B cell (primary cell): ENCODE data around the gene ADGRD1. TPM values are rescaled to one million over a fixed set of nuclear protein-coding genes. Genes with fewer than 3 reads are reported as not detected.

ENCODE experiments used
- ATAC-seq: fragments of 200-7000 bp; cut with Tn5 transposase; one replicate; pipeline ENCODE4 v1.10.0; 2021; ENCODE audit warnings: low read depth, mild to moderate bottlenecking, moderate number of reproducible peaks, moderate library complexity
- CTCF ChIA-PET: fragments of 350-600 bp; sonication (Branson Sonifier 250); formaldehyde crosslinking; loops from one replicate; lab custom pipeline; 2021; ENCODE audit warnings: antibody characterized with exemption, inconsistent platforms; lab: Charles Lee
- POLR2A ChIA-PET: fragments of 350-600 bp; sonication (Branson Sonifier 250); formaldehyde crosslinking; loops from one replicate; lab custom pipeline; 2021; ENCODE audit warnings: antibody characterized with exemption; lab: Charles Lee
- DNase-seq: peaks from one replicate; pipeline ENCODE4 v3.0.0; 2013
- H2AFZ ChIP-seq: 2 replicates; pipeline ENCODE4 v1.6.1; 2012; ENCODE audit warnings: mild to moderate bottlenecking, low read depth, low read length; ENCODE audit not compliant: insufficient read depth, poor library complexity, severe bottlenecking
- H3K27ac ChIP-seq, 2 donors: 1 replicate in 1 of 2; 2 replicates in 1 of 2; pipeline ENCODE4 v1.5.1; 2012 to 2013; ENCODE audit warnings: low read length in 2 of 2, mild to moderate bottlenecking in 2 of 2, moderate library complexity in 1 of 2
- H3K27me3 ChIP-seq, 4 experiments: fragments of 200-600 bp in 1 of 4; sonication (generic) in 1 of 4; replicated peaks in 1 of 4; 1 replicate in 2 of 4; 2 replicates in 2 of 4; pipeline versions ENCODE4 v1.6.1 to v1.7.0; 2013 to 2016; ENCODE audit warnings: low read length in 3 of 4, mild to moderate bottlenecking in 2 of 4, mixed read lengths in 1 of 4, moderate library complexity in 1 of 4; ENCODE audit not compliant: insufficient read depth in 4 of 4, control insufficient read depth in 3 of 4; ENCODE audit errors: control extremely low read depth in 1 of 4
- H3K36me3 ChIP-seq, 2 experiments: replicated peaks in 1 of 2; 1 replicate in 1 of 2; 2 replicates in 1 of 2; pipeline versions ENCODE4 v1.6.1 to v1.7.1; 2013; ENCODE audit warnings: low read length in 1 of 2; ENCODE audit not compliant: insufficient read depth in 2 of 2, control insufficient read depth in 1 of 2; ENCODE audit errors: control extremely low read depth in 1 of 2, extremely low read depth in 1 of 2
- H3K4me1 ChIP-seq, 2 donors: fragments of 200-600 bp in 1 of 2; sonication (generic) in 1 of 2; 1 replicate in 1 of 2; 2 replicates in 1 of 2; pipeline versions ENCODE4 v1.5.1 to v1.6.1; 2013 to 2017; ENCODE audit warnings: low read length in 2 of 2; ENCODE audit not compliant: control insufficient read depth in 2 of 2, insufficient read depth in 2 of 2
- H3K4me2 ChIP-seq: replicated peaks from 2 replicates; pipeline ENCODE3; 2012; ENCODE audit warnings: mild to moderate bottlenecking, low read depth, low read length; ENCODE audit not compliant: poor library complexity, severe bottlenecking
- H3K4me3 ChIP-seq, 5 experiments: fragments of 200-600 bp in 1 of 5; sonication (generic) in 1 of 5; 1 replicate in 3 of 5; 2 replicates in 2 of 5; pipeline versions ENCODE4 v1.5.1 to v1.7.0; 2011 to 2016; ENCODE audit warnings: low read length in 4 of 5, mild to moderate bottlenecking in 4 of 5, low read depth in 2 of 5, control low read depth in 1 of 5, moderate library complexity in 1 of 5; ENCODE audit not compliant: insufficient read depth in 1 of 5; ENCODE audit errors: control extremely low read depth in 1 of 5, extremely low read depth in 1 of 5
- H3K79me2 ChIP-seq: fragments of 200-600 bp; sonication (generic); one replicate; pipeline ENCODE4 v1.6.0; 2016; ENCODE audit warnings: low read length; ENCODE audit not compliant: control insufficient read depth, insufficient read depth
- H3K9ac ChIP-seq: fragments of 200-600 bp; sonication (generic); 2 replicates; pipeline ENCODE4 v1.6.1; 2017; ENCODE audit warnings: mild to moderate bottlenecking, low read length, moderate library complexity
- H3K9me3 ChIP-seq, 3 donors: one replicate each; pipeline versions ENCODE4 v1.6.1 to v1.7.1; 2013; ENCODE audit warnings: low read length in 2 of 3; ENCODE audit not compliant: control insufficient read depth in 2 of 3, insufficient read depth in 1 of 3; ENCODE audit errors: control extremely low read depth in 1 of 3
- H4K20me1 ChIP-seq: 2 replicates; pipeline ENCODE4 v1.6.0; 2012; ENCODE audit warnings: mild to moderate bottlenecking, low read length; ENCODE audit not compliant: insufficient read depth, control insufficient read depth, poor library complexity, severe bottlenecking
- H3K27ac Mint-ChIP-seq: one replicate; pipeline ENCODE4 v1.8.0; 2021; ENCODE audit warnings: mixed read lengths
- H3K27me3 Mint-ChIP-seq: one replicate; pipeline ENCODE4 v1.8.0; 2021; ENCODE audit warnings: mixed read lengths
- H3K4me1 Mint-ChIP-seq: one replicate; pipeline ENCODE4 v1.8.0; 2021; ENCODE audit warnings: mixed read lengths
- H3K4me3 Mint-ChIP-seq: one replicate; pipeline ENCODE4 v1.8.0; 2021; ENCODE audit warnings: mixed read lengths
- H3K9me3 Mint-ChIP-seq: one replicate; pipeline ENCODE4 v1.8.0; 2022; ENCODE audit warnings: mixed read lengths; ENCODE audit not compliant: insufficient read depth
- CTCF ChIP-seq: fragments of 200-600 bp; IDR thresholded peaks from one replicate; pipeline ENCODE4 v1.8.0; 2022; ENCODE audit warnings: antibody characterized with exemption, mild to moderate bottlenecking
- EZH2 ChIP-seq: IDR thresholded peaks from 2 replicates; pipeline ENCODE4 v1.6.1; 2012; ENCODE audit warnings: borderline replicate concordance, low read depth, mild to moderate bottlenecking, moderate library complexity, low read length; ENCODE audit not compliant: insufficient read depth, poor library complexity, severe bottlenecking
- WGBS: methylation state at CpG from one replicate; pipeline ENCODE4 v1.1.5; 2013; ENCODE audit warnings: missing lambda C conversion rate; ENCODE audit not compliant: insufficient coverage; 5-methylcytosine and 5-hydroxymethylcytosine counted together
- intact Hi-C: fragments of 100-400 bp; cut with micrococcal nuclease; formaldehyde crosslinking; loops from one replicate; pipeline ENCODE4 v1.10.0; 2022
- polyA plus RNA-seq: library from polyadenylated mRNA; depleted of rRNA; stranded (reverse); fragments of >200 nt; gene quantifications from 2 replicates; pipeline ENCODE4 v1.2.3, GENCODE V29; 2012
- total RNA-seq, 2 donors: library from RNA; stranded (reverse); fragments of 120-200 nt in 1 of 2; gene quantifications; 1 replicate in 1 of 2; 2 replicates in 1 of 2; pipeline versions ENCODE4 v1.2.3 to v1.2.4, GENCODE V29; 2013 to 2022

The ADGRD1 gene
- total and polyA plus RNA-seq, 2 donors (not counting 1 experiment from before 2014, with no cell fraction given): 1.1 to 2.2 TPM

GRCh38 chr12:131003716-131004045, 50.0 kb downstream of the ADGRD1 start:
- Histone ChIP-seq H3K27ac (no peak overlapping the region), H3K27me3 (peaks cover 0 to 2% (median 0%) of the 10 kb centered on the region in 4 experiments), H3K4me3 (peak overlapping the region in 4 of 5 experiments; percentile 14 to 39 (median 31)), H2AFZ (peak overlapping the region; percentile 33), H3K79me2 (no peaks in the 10 kb centered on the region), H3K4me2 (peak overlapping the region; percentile 62), H3K9me3 (peaks cover 0 to 10% (median 4%) of the 10 kb centered on the region in 3 donors), H4K20me1 (no peaks in the 10 kb centered on the region), H3K4me1 (peaks cover 14 to 23% of the 10 kb centered on the region in 2 donors), H3K9ac (no peak overlapping the region), H3K36me3 (no peaks in the 10 kb centered on the region)
- Mint-ChIP-seq H3K4me3 (peak overlapping the region; percentile 72), H3K9me3 (no peaks in the 10 kb centered on the region), H3K27me3 (peaks cover 6% of the 10 kb centered on the region), H3K4me1 (peaks cover 10% of the 10 kb centered on the region), H3K27ac (no peak overlapping the region)
- ATAC-seq: no peak
- ChIA-PET CTCF (no interaction called here), POLR2A (no interaction called here)
- no peak for DNase-seq
- intact Hi-C loops: no loop called here
- TF ChIP-seq EZH2 (no peak), CTCF (no peak)
- WGBS: 66% methylated on average over 18 of the region's 18 CpGs

- no peaks in the 10 kb centered on the region for H3K79me2 ChIP-seq
- no peak overlapping the region for H3K9ac ChIP-seq
- no peak overlapping the region for H3K27ac Mint-ChIP-seq
- H3K27me3 ChIP-seq: peaks cover 0 to 2% (median 0%) of the 10 kb centered on the region in 4 experiments
- ChIA-PET POLR2A (no interaction called here), CTCF (no interaction called here)
- TF ChIP-seq EZH2: no peak
- no peak for TF ChIP-seq CTCF
- no peaks in the 10 kb centered on the region for H3K36me3 ChIP-seq
- no peak for ATAC-seq
- peak overlapping the region; percentile 62 for H3K4me2 ChIP-seq
- WGBS: 80% methylated on average over 21 of the region's 22 CpGs
- peak overlapping the region in 3 of 5 experiments; percentile 14 to 39 (median 33) for H3K4me3 ChIP-seq
- peak overlapping the region; percentile 33 for H2AFZ ChIP-seq
- peaks cover 0 to 8% (median 4%) of the 10 kb centered on the region in 3 donors for H3K9me3 ChIP-seq
- DNase-seq: no peak
- no peaks in the 10 kb centered on the region for H3K9me3 Mint-ChIP-seq
- H4K20me1 ChIP-seq: no peaks in the 10 kb centered on the region
- peaks cover 14 to 23% of the 10 kb centered on the region in 2 donors for H3K4me1 ChIP-seq
- intact Hi-C loops: no loop called here
- peaks cover 9% of the 10 kb centered on the region for H3K27me3 Mint-ChIP-seq
- peak overlapping the region; percentile 72 for H3K4me3 Mint-ChIP-seq
- H3K27ac ChIP-seq: no peak overlapping the region
- peaks cover 10% of the 10 kb centered on the region for H3K4me1 Mint-ChIP-seq
Measured at GRCh38 chr12:131004166-131004565, 50.5 kb downstream of the ADGRD1 start.
